Upper lobe of right lung (tissue), 1 donor: ENCODE measurements around the gene PROSER2. TPM values are rescaled to one million over a fixed set of nuclear protein-coding genes. Genes with fewer than 3 reads are reported as not detected.

Experiments used
- ATAC-seq: fragments of 200-7000 bp; cut with Tn5 transposase; one replicate; pipeline ENCODE4 v1.9.1; 2020; ENCODE audit warnings: mild to moderate bottlenecking, moderate library complexity
- DNase-seq: peaks from one replicate; pipeline ENCODE4 v3.0.0-alpha.2; 2020
- H3K27ac ChIP-seq: fragments of 200-600 bp; one replicate; pipeline ENCODE4 v1.8.0; 2022
- H3K27me3 ChIP-seq: fragments of 200-600 bp; one replicate; pipeline ENCODE4 v1.8.0; 2022; ENCODE audit warnings: mild to moderate bottlenecking
- H3K36me3 ChIP-seq: fragments of 200-600 bp; one replicate; pipeline ENCODE4 v1.8.0; 2022
- H3K4me1 ChIP-seq: fragments of 200-600 bp; one replicate; pipeline ENCODE4 v1.8.0; 2022
- H3K4me3 ChIP-seq: fragments of 200-600 bp; one replicate; pipeline ENCODE4 v1.8.0; 2022; ENCODE audit warnings: mild to moderate bottlenecking
- H3K9me3 ChIP-seq: fragments of 200-600 bp; one replicate; pipeline ENCODE4 v1.8.0; 2022
- intact Hi-C: fragments of 100-400 bp; cut with DNase I; formaldehyde crosslinking; loops from one replicate; pipeline ENCODE4 v1.11.0; 2022
- total RNA-seq: library from RNA; stranded (reverse); fragmentation: NEBNext Ultra II Directional; extraction: Animal tissue kit (Norgen Biotek cat#: 25700); gene quantifications from one replicate; pipeline ENCODE4 v1.2.1, GENCODE V29; 2021
- TF ChIP-seq, protein P1 (sequence below): fragments of 200-600 bp; IDR thresholded peaks from one replicate; pipeline ENCODE4 v1.8.0; 2022; ENCODE audit warnings: antibody characterized with exemption
- donor health status: DM: no; HTN: yes; CAD: no; lungs with severe emphysema.

PROSER2 gene
- total RNA-seq, 1 donor from 2014 or later = 33.3 TPM

DNA sequence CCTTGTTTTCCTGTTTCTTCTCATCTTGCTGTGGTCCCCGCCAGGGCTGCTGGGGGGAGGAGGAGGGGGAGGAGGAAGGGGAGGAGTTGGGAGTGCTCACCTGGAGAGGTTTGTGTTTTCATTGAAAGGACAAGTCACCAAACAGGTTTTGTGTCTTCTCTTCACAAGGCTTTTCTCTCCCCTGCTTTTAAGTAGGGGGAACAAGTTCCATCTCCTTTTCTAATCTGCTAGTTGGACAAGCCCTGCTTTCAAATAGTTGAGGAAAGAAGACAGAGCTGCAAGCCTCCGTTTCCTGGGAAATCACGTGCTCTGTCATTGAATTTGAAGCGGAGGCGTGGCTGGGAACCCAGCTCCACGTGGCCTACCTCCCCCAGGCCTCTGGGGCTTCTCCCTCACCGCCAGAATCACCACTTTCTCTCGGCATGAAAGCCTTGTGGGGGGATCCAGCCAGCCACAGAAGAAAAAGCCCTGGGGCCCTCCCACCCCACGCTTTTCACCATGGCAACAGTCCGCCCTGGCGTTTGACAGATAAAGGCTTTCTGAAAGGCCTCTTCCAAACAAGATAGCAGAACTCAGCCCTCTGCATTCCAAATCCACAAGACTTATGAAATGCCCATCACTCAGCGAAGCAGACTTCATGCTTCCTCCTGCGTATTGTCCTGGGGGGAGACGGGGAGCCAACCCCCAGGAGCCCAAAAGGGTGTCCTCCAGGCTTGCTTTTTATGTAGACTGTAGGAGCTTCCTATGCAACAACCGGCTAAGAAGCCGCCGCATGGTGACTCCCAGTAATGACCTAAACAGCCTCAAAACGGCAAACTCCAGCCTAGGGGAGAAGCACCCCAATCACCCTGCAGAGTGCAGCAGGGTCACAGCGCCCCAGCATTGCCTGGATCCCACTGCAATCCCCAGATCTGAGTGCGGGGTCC lies 51.7 kb downstream of the PROSER2 start:
- peaks cover 30% of the 10 kb centered on the region for H3K4me1 ChIP-seq
- TF ChIP-seq, protein P1, sequence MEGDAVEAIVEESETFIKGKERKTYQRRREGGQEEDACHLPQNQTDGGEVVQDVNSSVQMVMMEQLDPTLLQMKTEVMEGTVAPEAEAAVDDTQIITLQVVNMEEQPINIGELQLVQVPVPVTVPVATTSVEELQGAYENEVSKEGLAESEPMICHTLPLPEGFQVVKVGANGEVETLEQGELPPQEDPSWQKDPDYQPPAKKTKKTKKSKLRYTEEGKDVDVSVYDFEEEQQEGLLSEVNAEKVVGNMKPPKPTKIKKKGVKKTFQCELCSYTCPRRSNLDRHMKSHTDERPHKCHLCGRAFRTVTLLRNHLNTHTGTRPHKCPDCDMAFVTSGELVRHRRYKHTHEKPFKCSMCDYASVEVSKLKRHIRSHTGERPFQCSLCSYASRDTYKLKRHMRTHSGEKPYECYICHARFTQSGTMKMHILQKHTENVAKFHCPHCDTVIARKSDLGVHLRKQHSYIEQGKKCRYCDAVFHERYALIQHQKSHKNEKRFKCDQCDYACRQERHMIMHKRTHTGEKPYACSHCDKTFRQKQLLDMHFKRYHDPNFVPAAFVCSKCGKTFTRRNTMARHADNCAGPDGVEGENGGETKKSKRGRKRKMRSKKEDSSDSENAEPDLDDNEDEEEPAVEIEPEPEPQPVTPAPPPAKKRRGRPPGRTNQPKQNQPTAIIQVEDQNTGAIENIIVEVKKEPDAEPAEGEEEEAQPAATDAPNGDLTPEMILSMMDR = no peak
- peak overlapping the region; percentile 5 for H3K4me3 ChIP-seq
- H3K36me3 ChIP-seq = no peaks in the 10 kb centered on the region
- no peaks in the 10 kb centered on the region for H3K9me3 ChIP-seq
- ATAC-seq (peak; percentile 59), DNase-seq (peak; percentile 80)
- intact Hi-C loops = no loop called here
- no peaks in the 10 kb centered on the region for H3K27me3 ChIP-seq
- peak overlapping the region; percentile 84 for H3K27ac ChIP-seq

DNA sequence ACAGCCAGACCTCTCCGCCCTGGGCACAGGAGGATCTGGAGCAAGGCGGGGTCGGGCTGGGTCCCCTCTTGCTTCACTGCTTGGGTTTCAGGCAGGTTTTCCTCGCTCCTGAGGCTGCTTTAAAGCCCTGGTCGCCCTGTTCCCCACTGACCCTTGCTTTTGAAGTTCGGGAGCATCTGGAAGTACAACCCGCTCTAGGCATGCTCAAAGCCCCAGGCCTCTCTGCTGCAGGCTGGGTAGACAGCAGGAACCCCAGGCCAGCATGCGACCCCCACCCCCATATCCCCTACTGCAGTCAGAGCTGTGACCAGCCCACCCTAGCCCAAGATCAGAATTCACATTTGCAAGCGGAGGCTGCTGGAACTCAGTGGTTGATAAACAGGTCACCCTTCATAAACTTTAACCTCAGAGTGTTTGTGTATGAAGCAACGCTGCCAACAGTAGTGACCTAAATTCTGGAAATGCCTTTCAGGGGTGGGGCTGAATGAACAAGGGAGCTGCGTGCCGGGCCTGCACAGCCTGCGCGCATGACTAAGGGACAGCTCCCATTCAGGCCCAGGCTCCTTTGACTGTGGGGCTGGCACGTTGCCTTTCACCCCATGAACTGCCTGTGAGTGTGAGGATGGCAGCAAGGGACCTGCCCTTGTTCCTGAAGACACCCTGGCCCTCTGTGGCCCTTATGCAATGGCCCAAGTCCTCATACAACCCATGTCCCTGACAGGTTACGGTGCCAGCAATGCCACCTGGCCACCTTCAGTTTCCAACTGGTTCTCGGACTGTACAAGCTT lies 52.5 kb downstream of the PROSER2 start:
- Histone ChIP-seq H3K4me3 (peak overlapping the region; percentile 5), H3K9me3 (no peaks in the 10 kb centered on the region), H3K4me1 (peaks cover 30% of the 10 kb centered on the region), H3K27me3 (no peaks in the 10 kb centered on the region), H3K36me3 (no peaks in the 10 kb centered on the region), H3K27ac (peak overlapping the region; percentile 84)
- intact Hi-C loops = no loop called here
- ATAC-seq = peak; percentile 93
- TF ChIP-seq, protein P1 = no peak
- DNase-seq = peak; percentile 93

DNA sequence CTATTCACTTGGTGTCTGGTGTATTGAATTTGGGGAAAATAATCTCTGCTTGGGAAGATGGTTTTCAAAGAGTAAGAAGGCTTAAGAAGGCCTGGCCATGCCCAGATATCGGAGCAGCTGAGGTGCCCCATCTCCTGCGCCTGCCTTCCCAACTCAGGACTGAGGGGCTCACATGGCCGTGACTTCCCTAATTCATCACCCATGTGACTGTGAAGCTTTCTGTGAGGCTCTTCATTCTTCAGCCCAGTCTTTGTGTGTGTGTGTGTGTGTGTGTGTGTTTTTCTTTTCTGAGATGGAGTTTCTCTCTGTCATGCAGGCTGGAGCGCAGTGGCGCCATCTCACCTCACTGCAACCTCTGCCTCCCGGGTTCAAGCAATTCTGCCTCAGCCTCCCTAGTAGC lies 53.2 kb downstream of the PROSER2 start:
- H3K4me1 ChIP-seq = peaks cover 30% of the 10 kb centered on the region
- ATAC-seq (no peak), DNase-seq (no peak)
- no peaks in the 10 kb centered on the region for H3K27me3 ChIP-seq
- no peaks in the 10 kb centered on the region for H3K9me3 ChIP-seq
- peak overlapping the region; percentile 84 for H3K27ac ChIP-seq
- H3K4me3 ChIP-seq = no peak overlapping the region
- intact Hi-C loops = no loop called here
- H3K36me3 ChIP-seq = no peaks in the 10 kb centered on the region
- TF ChIP-seq, protein P1 = no peak

DNA sequence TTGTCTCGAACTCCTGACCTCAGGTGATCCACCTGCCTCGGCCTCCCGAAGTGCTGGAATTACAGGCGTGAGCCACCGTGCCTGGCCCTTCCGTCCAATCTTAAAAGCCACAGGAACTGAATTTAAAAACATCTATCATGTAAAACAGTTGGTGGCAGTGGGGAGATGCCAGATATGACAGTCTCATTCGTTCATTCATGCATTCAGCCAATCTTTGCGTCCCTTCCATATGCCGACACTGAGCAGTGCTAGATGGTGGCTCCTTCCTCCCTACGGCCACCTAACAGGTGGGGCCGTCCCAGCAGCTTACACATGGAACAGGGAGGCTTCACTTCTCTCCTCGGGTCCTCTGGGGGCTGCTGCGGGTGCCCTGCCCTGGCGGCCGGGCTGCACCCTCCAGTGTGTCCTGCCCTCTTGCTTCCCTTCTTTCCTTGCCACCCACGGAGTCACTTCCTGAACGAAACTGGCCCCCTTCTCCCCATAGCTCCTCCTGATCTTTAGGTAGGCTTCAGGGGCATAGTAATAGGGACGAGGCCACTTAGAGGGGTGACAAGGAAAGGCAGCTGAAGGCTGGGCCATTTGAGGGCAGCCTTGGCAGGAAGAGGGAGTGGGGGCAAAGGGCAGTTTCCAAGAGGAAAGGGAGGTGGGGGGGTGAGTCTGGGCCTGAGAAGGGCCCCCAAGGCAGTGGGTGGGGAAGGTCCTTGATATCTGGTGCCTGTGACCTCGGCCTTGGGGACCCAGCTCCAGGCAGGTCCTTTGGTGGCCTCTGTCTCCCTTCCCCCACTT lies 53.8 kb downstream of the PROSER2 start:
- TF ChIP-seq, protein P1 = no peak
- ATAC-seq (no peak), DNase-seq (no peak)
- Histone ChIP-seq H3K4me3 (no peak overlapping the region), H3K4me1 (peaks cover 30% of the 10 kb centered on the region), H3K27ac (peak overlapping the region; percentile 84), H3K9me3 (no peaks in the 10 kb centered on the region), H3K27me3 (no peaks in the 10 kb centered on the region), H3K36me3 (no peaks in the 10 kb centered on the region)
- intact Hi-C loops = no loop called here

DNA sequence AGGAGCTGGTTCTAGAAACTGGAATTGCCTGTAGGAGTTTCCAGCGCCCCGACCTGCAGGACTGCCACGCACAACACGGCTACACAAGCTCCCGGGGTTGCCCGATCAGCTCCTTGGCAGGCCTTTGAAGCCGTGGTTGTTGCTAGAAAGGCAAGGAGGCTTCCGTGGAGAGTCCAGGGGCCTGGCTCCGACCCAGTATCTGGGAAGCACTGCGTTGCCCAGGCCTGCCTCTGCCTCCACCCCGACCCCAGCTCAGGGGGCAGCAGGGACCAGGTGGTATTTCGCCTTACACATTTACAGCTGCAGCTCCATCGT lies 54.4 kb downstream of the PROSER2 start:
- H3K4me1 ChIP-seq = peaks cover 30% of the 10 kb centered on the region
- no peak for ATAC-seq
- TF ChIP-seq, protein P1 = no peak
- no peak overlapping the region for H3K27ac ChIP-seq
- intact Hi-C loops = no loop called here
- no peaks in the 10 kb centered on the region for H3K9me3 ChIP-seq
- no peak for DNase-seq
- no peaks in the 10 kb centered on the region for H3K27me3 ChIP-seq
- H3K36me3 ChIP-seq = no peaks in the 10 kb centered on the region
- H3K4me3 ChIP-seq = no peak overlapping the region
